H9 (cell line): ENCODE measurements around the gene ITGBL1. TPM values are rescaled to one million over a fixed set of nuclear protein-coding genes. Genes with fewer than 3 reads are reported as not detected.

Source experiments
- DNase-seq: peaks from one replicate; pipeline ENCODE4 v3.0.0-alpha.2; 2017
- H2AFZ ChIP-seq: one replicate; pipeline ENCODE4 v1.6.1; 2013; ENCODE audit warnings: mild to moderate bottlenecking, low read length, control low read depth, moderate library complexity
- H2AK5ac ChIP-seq: 2 replicates; pipeline ENCODE4 v1.6.1; 2013; ENCODE audit warnings: low read length, control low read depth, mixed read lengths; ENCODE audit not compliant: insufficient read length
- H2BK120ac ChIP-seq: one replicate; pipeline ENCODE4 v1.6.1; 2013; ENCODE audit warnings: low read depth, mild to moderate bottlenecking, low read length, control low read depth, inconsistent platforms; ENCODE audit not compliant: poor library complexity, severe bottlenecking
- H2BK12ac ChIP-seq: 2 replicates; pipeline ENCODE4 v1.6.1; 2013; ENCODE audit warnings: low read length, control low read depth, mixed read lengths, low read depth; ENCODE audit not compliant: insufficient read length
- H2BK15ac ChIP-seq: 2 replicates; pipeline ENCODE4 v1.6.1; 2013; ENCODE audit warnings: low read depth, low read length, control low read depth
- H2BK20ac ChIP-seq: one replicate; pipeline ENCODE4 v1.6.1; 2013; ENCODE audit warnings: low read depth, mild to moderate bottlenecking, low read length, control low read depth, inconsistent platforms; ENCODE audit not compliant: poor library complexity, severe bottlenecking
- H2BK5ac ChIP-seq: 2 replicates; pipeline ENCODE4 v1.6.1; 2013; ENCODE audit warnings: low read length, control low read depth, mixed read lengths; ENCODE audit not compliant: insufficient read length
- H3K14ac ChIP-seq: 2 replicates; pipeline ENCODE4 v1.6.1; 2013; ENCODE audit warnings: low read length, control low read depth; ENCODE audit not compliant: insufficient read depth
- H3K18ac ChIP-seq: 2 replicates; pipeline ENCODE4 v1.6.1; 2013; ENCODE audit warnings: low read depth, mild to moderate bottlenecking, mixed read lengths, low read length, control low read depth; ENCODE audit not compliant: insufficient read length
- H3K23ac ChIP-seq: 2 replicates; pipeline ENCODE4 v1.6.1; 2013; ENCODE audit warnings: low read length, control low read depth, mixed read lengths, low read depth; ENCODE audit not compliant: insufficient read length
- H3K23me2 ChIP-seq: 2 replicates; pipeline ENCODE4 v1.6.1; 2013; ENCODE audit warnings: low read depth, mild to moderate bottlenecking, mixed read lengths, low read length, control low read depth; ENCODE audit not compliant: insufficient read length, poor library complexity, severe bottlenecking
- H3K27ac ChIP-seq: 2 replicates; pipeline ENCODE4 v1.5.1; 2013; ENCODE audit warnings: low read length, control low read depth, mixed read lengths, low read depth; ENCODE audit not compliant: insufficient read length
- H3K27me3 ChIP-seq: 2 replicates; pipeline ENCODE4 v1.6.1; 2013; ENCODE audit warnings: low read length, control low read depth, inconsistent platforms; ENCODE audit not compliant: insufficient read depth
- H3K4ac ChIP-seq: 2 replicates; pipeline ENCODE4 v1.6.1; 2013; ENCODE audit warnings: low read depth, mild to moderate bottlenecking, control low read depth, inconsistent platforms, low read length, moderate library complexity
- H3K4me1 ChIP-seq: 2 replicates; pipeline ENCODE4 v1.6.1; 2013; ENCODE audit warnings: low read length, control low read depth, inconsistent platforms; ENCODE audit not compliant: insufficient read depth
- H3K4me2 ChIP-seq: 2 replicates; pipeline ENCODE4 v1.6.1; 2013; ENCODE audit warnings: low read length, control low read depth, mixed read lengths; ENCODE audit not compliant: insufficient read length, insufficient read depth
- H3K56ac ChIP-seq: 2 replicates; pipeline ENCODE4 v1.6.1; 2013; ENCODE audit warnings: low read depth, mild to moderate bottlenecking, mixed read lengths, low read length, control low read depth; ENCODE audit not compliant: insufficient read length
- H3K79me1 ChIP-seq: 2 replicates; pipeline ENCODE4 v1.6.1; 2013; ENCODE audit warnings: low read depth, mild to moderate bottlenecking, moderate library complexity, low read length, control low read depth, inconsistent platforms; ENCODE audit not compliant: insufficient read depth, poor library complexity, severe bottlenecking
- H3K79me2 ChIP-seq: 2 replicates; pipeline ENCODE4 v1.6.1; 2013; ENCODE audit warnings: low read length, control low read depth, inconsistent platforms; ENCODE audit not compliant: insufficient read depth
- H3K9ac ChIP-seq: 2 replicates; pipeline ENCODE4 v1.6.1; 2013; ENCODE audit warnings: low read length, control low read depth, mixed read lengths; ENCODE audit not compliant: insufficient read length; ENCODE audit errors: extremely low read depth
- H3K9me3 ChIP-seq: one replicate; pipeline ENCODE4 v1.6.1; 2013; ENCODE audit warnings: low read depth, low read length, inconsistent platforms; ENCODE audit not compliant: control insufficient read depth
- H3T11ph ChIP-seq: one replicate; pipeline ENCODE4 v1.6.1; 2013; ENCODE audit warnings: mild to moderate bottlenecking, low read length, control low read depth, inconsistent platforms
- H4K20me1 ChIP-seq: one replicate; pipeline ENCODE4 v1.6.1; 2013; ENCODE audit not compliant: control insufficient read depth, insufficient read length, insufficient read depth
- H4K5ac ChIP-seq: 2 replicates; pipeline ENCODE4 v1.6.1; 2013; ENCODE audit warnings: low read depth, mild to moderate bottlenecking, mixed read lengths, low read length, control low read depth; ENCODE audit not compliant: insufficient read length
- H4K8ac ChIP-seq: replicated peaks from 2 replicates; pipeline ENCODE4 v1.6.1; 2013; ENCODE audit warnings: low read length, control low read depth, mixed read lengths, low read depth; ENCODE audit not compliant: insufficient read length
- H4K91ac ChIP-seq: 2 replicates; pipeline ENCODE4 v1.6.1; 2013; ENCODE audit warnings: low read depth, mild to moderate bottlenecking, moderate library complexity, mixed read lengths, low read length, control low read depth; ENCODE audit not compliant: insufficient read length
- H3K27ac Mint-ChIP-seq, 3 experiments: 2 replicates in 2 of 3; 3 replicates in 1 of 3; pipeline ENCODE4 v1.8.0; 2020 to 2021; ENCODE audit warnings: mixed read lengths in 3 of 3, mild to moderate bottlenecking in 1 of 3, moderate library complexity in 1 of 3
- H3K27me3 Mint-ChIP-seq: 2 replicates; pipeline ENCODE4 v1.8.0; 2021; ENCODE audit warnings: low read depth, mild to moderate bottlenecking, moderate library complexity, mixed read lengths
- H3K36me3 Mint-ChIP-seq, 3 experiments: 2 replicates in 2 of 3; 3 replicates in 1 of 3; pipeline ENCODE4 v1.8.0; 2020 to 2021; ENCODE audit warnings: low read depth in 3 of 3, mixed read lengths in 3 of 3; ENCODE audit not compliant: insufficient read depth in 1 of 3
- H3K4me1 Mint-ChIP-seq, 2 experiments: 2 replicates each; pipeline ENCODE4 v1.8.0; 2020; ENCODE audit warnings: mixed read lengths in 2 of 2
- H3K4me3 Mint-ChIP-seq, 2 experiments: 2 replicates in 1 of 2; 3 replicates in 1 of 2; pipeline ENCODE4 v1.8.0; 2020 to 2021; ENCODE audit warnings: mild to moderate bottlenecking in 2 of 2, mixed read lengths in 2 of 2, moderate library complexity in 1 of 2
- H3K9me3 Mint-ChIP-seq, 2 experiments: 2 replicates in 1 of 2; 3 replicates in 1 of 2; pipeline ENCODE4 v1.8.0; 2020; ENCODE audit warnings: mild to moderate bottlenecking in 2 of 2, mixed read lengths in 2 of 2, moderate library complexity in 1 of 2
- CTCF ChIP-seq: fragments of 200-600 bp; sonication (generic); conservative IDR thresholded peaks from 3 replicates; pipeline ENCODE4 v1.8.0; 2021; ENCODE audit warnings: antibody characterized with exemption, mild to moderate bottlenecking
- WGBS: extraction: QIAGEN DNeasy Blood & Tissue Kit; methylation state at CpG from one replicate; pipeline ENCODE4 v1.1.7; 2013; ENCODE audit warnings: missing lambda C conversion rate, low lambda C conversion rate, mixed read lengths; ENCODE audit not compliant: insufficient read length; ENCODE audit errors: extremely low coverage; 5-methylcytosine and 5-hydroxymethylcytosine counted together
- total RNA-seq: library from RNA; stranded (reverse); gene quantifications from 2 replicates; pipeline ENCODE4 v1.2.1, GENCODE V29; 2021

The ITGBL1 gene
- total RNA-seq, 1 experiment from 2014 or later, result not detected

GRCh38 chr13:101488734-101489133 lies 36.3 kb downstream of the ITGBL1 start:
- no peaks in the 10 kb centered on the region for H3K4me1 ChIP-seq
- H2AFZ ChIP-seq, result no peak overlapping the region
- no peak overlapping the region for H3K4ac ChIP-seq
- no peak overlapping the region for H3K23ac ChIP-seq
- no peak overlapping the region for H3T11ph ChIP-seq
- no peaks in the 10 kb centered on the region for H3K79me2 ChIP-seq
- no peak overlapping the region for H4K5ac ChIP-seq
- H2BK15ac ChIP-seq, result no peak overlapping the region
- no CpG with 5 or more reads among the region's 1 CpG for WGBS
- no peak for DNase-seq
- H3K4me2 ChIP-seq, result no peak overlapping the region
- Mint-ChIP-seq H3K27me3 (no peaks in the 10 kb centered on the region), H3K4me3 (no peak overlapping the region), H3K36me3 (no peaks in the 10 kb centered on the region), H3K4me1 (peaks cover 3 to 4% of the 10 kb centered on the region in 2 experiments; a peak in 3 of 4 replicates), H3K9me3 (no peaks in the 10 kb centered on the region), H3K27ac (no peak overlapping the region)
- no peaks in the 10 kb centered on the region for H3K23me2 ChIP-seq
- no peak overlapping the region for H3K9ac ChIP-seq
- no peak overlapping the region for H3K18ac ChIP-seq
- no peak overlapping the region for H3K14ac ChIP-seq
- H3K79me1 ChIP-seq, result no peaks in the 10 kb centered on the region
- no peak overlapping the region for H2BK5ac ChIP-seq
- H3K27me3 ChIP-seq, result no peaks in the 10 kb centered on the region
- H4K91ac ChIP-seq, result no peak overlapping the region
- H2BK12ac ChIP-seq, result no peak overlapping the region
- no peak overlapping the region for H2BK20ac ChIP-seq
- H4K8ac ChIP-seq, result no peak overlapping the region
- no peak for TF ChIP-seq CTCF
- no peak overlapping the region for H2AK5ac ChIP-seq
- no peaks in the 10 kb centered on the region for H4K20me1 ChIP-seq
- H3K56ac ChIP-seq, result no peak overlapping the region
- H3K27ac ChIP-seq, result no peak overlapping the region
- no peak overlapping the region for H2BK120ac ChIP-seq
- no peaks in the 10 kb centered on the region for H3K9me3 ChIP-seq
